ENCODE results near the gene JMJD6.
"Not testable (repeated sequence)": the region's sequence is repeated elsewhere in the genome, so short reads cannot be mapped to it uniquely, and the experiment has no call there.

Gene JMJD6

GRCh38 chr17:76716146-76716838 lies 10.1 kb downstream of the JMJD6 start:
- DNase-seq: no peak

DNA sequence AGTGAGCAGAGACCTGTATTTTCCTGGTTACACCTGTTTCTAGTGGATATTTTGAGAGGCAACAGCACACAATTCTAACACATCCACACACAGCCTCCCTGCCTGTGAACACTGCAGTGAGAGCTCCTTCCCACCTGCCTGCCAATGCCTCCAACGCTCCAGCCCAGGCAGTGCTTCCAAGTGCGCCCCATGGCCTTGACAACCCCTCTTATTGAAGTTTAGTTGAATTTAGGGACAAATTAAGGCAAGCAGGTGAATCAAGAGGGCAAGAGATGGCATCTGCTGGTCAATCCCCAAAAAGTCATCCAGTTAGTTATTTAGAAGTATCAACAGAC lies 10.9 kb downstream of the JMJD6 start:
- DNase-seq: no peak

- DNase-seq: peak; percentile 67 to 72
Measured at GRCh38 chr17:76714822-76715495, 11.4 kb downstream of the JMJD6 start.

GRCh38 chr17:76714336-76714735 lies 12.1 kb downstream of the JMJD6 start:
- DNase-seq: no peak

- no peak for DNase-seq
Measured at GRCh38 chr17:76713765-76714164, 12.6 kb downstream of the JMJD6 start.

DNA sequence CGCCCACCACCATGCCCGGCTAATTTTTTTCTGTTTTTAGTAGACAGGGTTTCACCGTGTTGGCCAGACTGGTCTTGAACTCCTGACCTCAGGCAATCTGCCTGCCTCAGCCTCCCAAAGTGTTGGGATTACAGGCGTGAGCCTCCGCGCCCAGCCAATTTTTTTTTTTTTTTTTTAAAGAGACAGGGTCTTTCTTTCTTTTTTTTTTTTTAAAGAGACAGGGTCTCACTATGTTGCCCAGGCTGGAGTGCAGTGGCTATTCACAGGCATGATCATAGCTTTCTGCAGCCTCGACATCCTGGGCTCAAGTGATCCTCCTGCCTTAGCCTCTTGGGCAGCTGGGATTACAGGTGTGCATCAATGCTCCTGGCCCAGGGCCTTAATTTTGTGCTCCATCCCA lies 14.1 kb downstream of the JMJD6 start:
- not testable (repeated sequence) for DNase-seq

DNA sequence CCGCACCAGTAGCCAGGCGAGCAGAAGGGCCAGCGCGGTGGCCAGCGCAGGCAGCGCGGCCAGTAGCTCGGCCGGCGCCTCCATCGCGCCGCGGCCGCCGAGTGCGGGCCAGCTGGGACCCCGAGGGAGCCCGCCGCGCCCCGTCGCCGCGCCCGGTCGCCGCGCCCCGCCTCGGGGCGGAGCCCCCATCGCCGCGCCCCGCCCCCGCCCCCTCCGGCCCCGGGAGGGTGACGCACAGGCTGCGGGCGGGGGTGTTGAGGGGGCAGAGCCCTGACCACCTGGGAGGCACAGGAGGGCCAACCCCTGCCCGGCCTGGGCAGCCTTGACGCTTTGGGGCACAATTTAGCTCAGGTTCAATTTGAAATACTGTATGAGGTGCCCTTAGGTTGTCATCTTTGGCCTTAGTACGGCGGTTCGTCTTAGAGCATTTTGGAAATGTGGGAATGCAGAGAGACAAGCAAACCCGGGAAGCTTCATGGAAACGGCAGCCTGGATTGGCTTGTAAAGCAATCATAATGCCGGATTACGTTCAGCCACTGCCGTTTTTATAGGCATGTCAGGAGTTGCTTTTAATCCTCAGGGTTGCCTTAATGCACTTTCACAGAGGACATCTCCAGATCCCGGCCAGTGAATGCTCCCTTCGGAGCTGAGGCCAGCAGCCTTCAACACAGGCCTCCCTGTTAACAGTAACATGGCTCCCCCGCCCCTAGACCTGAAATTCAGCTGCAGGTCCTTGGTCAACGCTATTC lies 15.4 kb downstream of the JMJD6 start, which contains the start of gene MXRA7:
Gene MXRA7, minus strand, starts transcription at position 103 of the 749 bp plus-strand sequence. Its CDS starts 19 bp downstream, at position 84.
- peak in 1 of 2 experiments; percentile 75 for DNase-seq

GRCh38 chr17:76709951-76710862 lies 16.2 kb downstream of the JMJD6 start:
- DNase-seq: not testable (repeated sequence)

GRCh38 chr17:76709077-76709950 lies 17.1 kb downstream of the JMJD6 start:
- peak in 1 of 2 experiments; percentile 31 for DNase-seq

GRCh38 chr17:76707985-76708807 lies 18.2 kb downstream of the JMJD6 start:
- no peak for DNase-seq

GRCh38 chr17:76706817-76707216 lies 19.6 kb downstream of the JMJD6 start:
- DNase-seq: no peak

DNA sequence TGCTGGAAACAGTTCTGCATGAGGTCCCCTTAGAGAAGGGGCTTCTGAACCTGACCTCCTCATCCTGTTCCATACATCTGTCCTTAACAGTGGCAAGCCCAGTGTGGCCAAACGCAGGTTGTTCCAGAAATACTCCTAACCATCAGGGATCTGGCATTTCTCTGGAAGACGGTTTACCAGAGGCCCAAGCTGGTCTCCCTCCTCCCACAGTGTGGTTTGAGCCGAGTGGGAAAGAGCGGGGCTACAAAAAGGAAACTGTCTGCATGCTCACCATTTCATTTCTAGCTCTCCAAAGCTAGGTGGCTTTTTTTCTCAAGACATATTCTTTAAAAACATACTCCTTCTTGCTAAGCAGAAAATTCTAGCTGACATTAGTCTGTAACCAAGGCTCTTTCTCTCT lies 21.6 kb downstream of the JMJD6 start:
- DNase-seq: no peak

GRCh38 chr17:76702941-76703637 lies 23.3 kb downstream of the JMJD6 start:
- no peak for DNase-seq

GRCh38 chr17:76702076-76702475 lies 24.3 kb downstream of the JMJD6 start:
- no peak for DNase-seq

DNA sequence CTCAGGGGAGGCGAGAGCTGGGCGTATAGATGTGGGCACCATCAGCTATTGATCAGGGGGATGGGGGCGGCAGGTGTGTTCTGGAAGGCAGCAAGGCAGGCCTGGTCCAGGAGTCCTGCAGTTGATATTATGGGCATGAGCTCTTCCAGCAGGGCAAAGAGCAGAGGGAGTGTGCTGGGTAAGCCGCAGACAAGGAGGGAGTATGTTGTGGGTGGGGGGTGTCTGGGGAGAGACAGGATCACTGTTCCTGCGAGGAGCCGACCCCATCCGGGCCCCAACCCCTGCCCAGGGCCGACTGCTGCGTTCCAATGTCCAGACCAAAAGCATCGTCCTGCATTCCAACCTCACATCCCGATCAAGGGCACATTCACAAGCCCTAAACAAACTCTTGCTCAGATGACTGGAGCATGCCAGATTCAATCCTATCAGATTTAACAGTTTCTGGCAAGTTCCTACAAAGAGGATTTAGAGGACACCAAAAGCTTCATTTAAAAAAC lies 24.9 kb downstream of the JMJD6 start:
- DNase-seq: no peak

- no peak for DNase-seq
Measured at GRCh38 chr17:76700617-76701470, 25.6 kb downstream of the JMJD6 start.

GRCh38 chr17:76700270-76700616 lies 26.2 kb downstream of the JMJD6 start:
- no peak for DNase-seq

GRCh38 chr17:76698466-76698977 lies 27.9 kb downstream of the JMJD6 start:
- DNase-seq: not testable (repeated sequence)
